ENCODE results near the gene MCFD2. TPM values are rescaled to one million over a fixed set of nuclear protein-coding genes. Genes with fewer than 3 reads are reported as not detected.

The MCFD2 gene
- total RNA-seq, 4 donors from 2014 or later = 63.9 to 94.4 (median 69.6) TPM

GRCh38 chr2:46898024-46898423, 17.6 kb downstream of the MCFD2 start:
- no peak for TF ChIP-seq CTCF (IDR thresholded peaks at IDR 0.05; ENCODE audit: low read depth)

- no peak for TF ChIP-seq CTCF (IDR thresholded peaks at IDR 0.05; ENCODE audit: low read depth)
These were observed 22.2 kb downstream of the MCFD2 start for GRCh38 chr2:46893269-46893939.

- TF ChIP-seq CTCF (IDR thresholded peaks at IDR 0.05; ENCODE audit: low read depth) = no peak
These were observed 23.6 kb downstream of the MCFD2 start for GRCh38 chr2:46891956-46892553.

- TF ChIP-seq CTCF (IDR thresholded peaks at IDR 0.05; ENCODE audit: low read depth) = no peak
These were observed 27.1 kb downstream of the MCFD2 start for GRCh38 chr2:46888421-46888952.

- no peak for TF ChIP-seq CTCF (IDR thresholded peaks at IDR 0.05; ENCODE audit: low read depth)
These were observed 28.3 kb downstream of the MCFD2 start for GRCh38 chr2:46887028-46887885.

GRCh38 chr2:46886268-46887027, 29.2 kb downstream of the MCFD2 start:
- no peak for TF ChIP-seq CTCF (IDR thresholded peaks at IDR 0.05; ENCODE audit: low read depth)

All from subcutaneous adipose tissue (tissue), 4 donors.